GM23248 (cell line): ENCODE data around the gene LRRC37A3. TPM values are rescaled to one million over a fixed set of nuclear protein-coding genes. Genes with fewer than 3 reads are reported as not detected.

Source experiments
- DNase-seq: peaks from one replicate; pipeline ENCODE4 v3.0.0-alpha.2; 2015
- H2AFZ ChIP-seq: fragments of 200-600 bp; sonication (generic); 2 replicates; pipeline ENCODE4 v1.6.1; 2016; ENCODE audit warnings: antibody characterized with exemption
- H3F3A ChIP-seq: fragments of 200-600 bp; sonication (generic); 2 replicates; pipeline ENCODE4 v1.6.1; 2016; ENCODE audit warnings: mild to moderate bottlenecking, antibody characterized with exemption, mixed run types; ENCODE audit not compliant: insufficient read depth
- H3K27ac ChIP-seq: fragments of 200-600 bp; sonication (generic); 2 replicates; pipeline ENCODE4 v1.5.1; 2016; ENCODE audit warnings: mild to moderate bottlenecking
- H3K27me3 ChIP-seq: fragments of 200-600 bp; sonication (generic); replicated peaks from 2 replicates; pipeline ENCODE4 v1.6.1; 2016; ENCODE audit warnings: mild to moderate bottlenecking; ENCODE audit not compliant: insufficient read depth
- H3K36me3 ChIP-seq: fragments of 200-600 bp; sonication (generic); 2 replicates; pipeline ENCODE4 v1.6.1; 2016; ENCODE audit warnings: low read depth, mild to moderate bottlenecking
- H3K4me1 ChIP-seq: fragments of 200-600 bp; sonication (generic); 2 replicates; pipeline ENCODE4 v1.6.1; 2016; ENCODE audit warnings: mild to moderate bottlenecking; ENCODE audit not compliant: insufficient read depth
- H3K4me2 ChIP-seq: fragments of 200-600 bp; sonication (generic); one replicate; pipeline ENCODE4 v1.6.1; 2016; ENCODE audit warnings: mild to moderate bottlenecking; ENCODE audit not compliant: unreplicated experiment
- H3K4me3 ChIP-seq: fragments of 200-600 bp; sonication (generic); 2 replicates; pipeline ENCODE4 v1.5.1; 2016; ENCODE audit warnings: mild to moderate bottlenecking
- H3K79me2 ChIP-seq: fragments of 200-600 bp; sonication (generic); 2 replicates; pipeline ENCODE4 v1.6.1; 2016; ENCODE audit warnings: mild to moderate bottlenecking; ENCODE audit not compliant: insufficient read depth
- H3K9ac ChIP-seq: fragments of 200-600 bp; sonication (generic); 2 replicates; pipeline ENCODE4 v1.6.1; 2016; ENCODE audit warnings: mild to moderate bottlenecking
- H3K9me2 ChIP-seq: fragments of 200-600 bp; sonication (generic); 2 replicates; pipeline ENCODE4 v1.6.1; 2016; ENCODE audit warnings: mixed run types, mild to moderate bottlenecking, moderate library complexity; ENCODE audit not compliant: insufficient read depth
- H3K9me3 ChIP-seq: fragments of 200-600 bp; sonication (generic); one replicate; pipeline ENCODE4 v1.6.1; 2017; ENCODE audit warnings: low read depth
- H4K20me1 ChIP-seq: fragments of 200-600 bp; sonication (generic); 2 replicates; pipeline ENCODE4 v1.6.0; 2016; ENCODE audit not compliant: insufficient read depth
- EZH2 ChIP-seq: fragments of 200-600 bp; sonication (generic); IDR thresholded peaks from 2 replicates; pipeline ENCODE4 v1.6.1; 2018; ENCODE audit warnings: antibody characterized with exemption, mild to moderate bottlenecking; ENCODE audit not compliant: insufficient read depth, poor library complexity, severe bottlenecking
- EZH2phosphoT487 ChIP-seq: fragments of 200-600 bp; sonication (generic); IDR thresholded peaks from 2 replicates; pipeline ENCODE4 v1.6.1; 2018; ENCODE audit warnings: antibody characterized with exemption, moderate library complexity, mild to moderate bottlenecking, low read depth; ENCODE audit not compliant: insufficient read depth
- WGBS, 2 experiments: methylation state at CpG; one replicate each; pipeline ENCODE4 v1.1.6; 2015 to 2017; ENCODE audit warnings: low lambda C conversion rate in 2 of 2, low coverage in 1 of 2; ENCODE audit errors: missing lambda C conversion rate in 2 of 2; 5-methylcytosine and 5-hydroxymethylcytosine counted together
- in situ Hi-C: fragments of 300-500 bp; cut with MboI; formaldehyde crosslinking; loops from 2 replicates; pipeline ENCODE4 v1.15.0; 2020
- polyA plus RNA-seq: library from polyadenylated mRNA; unstranded; fragments of >200 nt; fragmentation: Nextera tagmentation; extraction: Ambion mirVana; gene quantifications from 2 replicates; pipeline ENCODE4 v1.2.1, GENCODE V29; 2016
- total RNA-seq: library from RNA; depleted of rRNA; stranded (reverse); fragments of >200 nt; shearing (Covaris generic); gene quantifications from 2 replicates; pipeline ENCODE4 v1.2.3, GENCODE V29; 2014

The LRRC37A3 gene
- total and polyA plus RNA-seq, 2 experiments from 2014 or later, result 3.1 to 5.7 TPM

DNA sequence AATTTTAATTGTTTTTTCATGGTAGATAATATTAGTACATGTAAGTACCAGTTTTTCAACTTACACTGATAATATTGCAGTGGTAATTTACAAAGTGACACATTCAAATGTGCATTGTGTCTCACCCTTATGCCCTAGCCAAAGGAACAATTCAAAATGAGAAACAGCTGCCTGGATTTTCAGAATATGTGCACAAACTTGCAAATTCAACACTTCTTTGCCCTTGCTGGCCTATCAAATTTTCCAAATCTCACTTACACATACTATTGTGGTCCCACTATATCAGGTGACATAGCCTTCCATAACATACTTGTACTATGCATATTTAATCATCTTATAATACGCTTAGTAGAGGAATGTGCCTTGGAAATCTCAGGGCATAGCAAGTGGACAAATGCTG is 32.6 kb upstream of the LRRC37A3 start:
- Histone ChIP-seq H3K79me2 (no peaks in the 10 kb centered on the region), H3K9ac (no peak overlapping the region), H3K4me2 (no peak overlapping the region), H3K27ac (no peak overlapping the region), H3F3A (no peaks in the 10 kb centered on the region), H3K4me3 (no peak overlapping the region), H3K9me3 (no peaks in the 10 kb centered on the region), H3K4me1 (no peaks in the 10 kb centered on the region), H2AFZ (no peak overlapping the region), H3K36me3 (no peaks in the 10 kb centered on the region), H3K9me2 (no peaks in the 10 kb centered on the region), H3K27me3 (peaks cover 25% of the 10 kb centered on the region; the same call in 1 of the 2 replicates), H4K20me1 (no peaks in the 10 kb centered on the region)
- in situ Hi-C loops, result loop anchor here (25.0 kb wide), 1 partner anchor 90 kb away; no protein-coding TSS in a partner anchor
- no peak for TF ChIP-seq EZH2
- no peak for TF ChIP-seq EZH2phosphoT487
- DNase-seq, result no peak
- WGBS, 2 experiments, result 56 to 59% methylated on average over 1 of the region's 1 CpG

DNA sequence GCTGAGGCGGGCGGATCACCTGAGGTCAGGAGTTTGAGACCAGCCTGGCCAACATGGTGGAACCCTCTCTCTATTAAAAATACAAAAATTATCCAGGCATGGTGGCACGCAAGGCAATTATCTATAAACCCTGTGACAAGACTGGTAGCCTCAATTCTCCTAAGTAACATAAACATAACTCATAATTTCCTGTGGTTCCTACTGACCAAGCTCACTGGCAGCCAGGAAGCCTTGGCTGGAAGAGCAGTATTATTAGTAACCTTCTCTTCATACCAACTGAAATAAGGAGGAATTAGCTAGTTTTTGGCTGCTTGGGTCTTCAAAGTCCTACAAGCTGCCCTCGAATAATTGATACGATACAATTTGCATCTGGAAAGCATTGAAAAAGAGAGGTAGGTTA is 31.6 kb upstream of the LRRC37A3 start:
- no peaks in the 10 kb centered on the region for H4K20me1 ChIP-seq
- peak; percentile 23 for DNase-seq
- H3K4me3 ChIP-seq, result no peak overlapping the region
- H3K4me1 ChIP-seq, result no peaks in the 10 kb centered on the region
- no peak overlapping the region for H3K4me2 ChIP-seq
- WGBS, 2 experiments, result 95 to 98% methylated on average over 5 of the region's 5 CpGs
- in situ Hi-C loops, result loop anchor here (25.0 kb wide), 1 partner anchor 89 kb away; no protein-coding TSS in a partner anchor
- H3K27me3 ChIP-seq, result peaks cover 24% of the 10 kb centered on the region; the same call in 1 of the 2 replicates
- H3K9me2 ChIP-seq, result no peaks in the 10 kb centered on the region
- H3K9me3 ChIP-seq, result no peaks in the 10 kb centered on the region
- no peak for TF ChIP-seq EZH2
- TF ChIP-seq EZH2phosphoT487, result no peak
- no peak overlapping the region for H3K27ac ChIP-seq
- no peaks in the 10 kb centered on the region for H3K36me3 ChIP-seq
- no peak overlapping the region for H3K9ac ChIP-seq
- H2AFZ ChIP-seq, result no peak overlapping the region
- no peaks in the 10 kb centered on the region for H3K79me2 ChIP-seq
- H3F3A ChIP-seq, result no peaks in the 10 kb centered on the region

DNA sequence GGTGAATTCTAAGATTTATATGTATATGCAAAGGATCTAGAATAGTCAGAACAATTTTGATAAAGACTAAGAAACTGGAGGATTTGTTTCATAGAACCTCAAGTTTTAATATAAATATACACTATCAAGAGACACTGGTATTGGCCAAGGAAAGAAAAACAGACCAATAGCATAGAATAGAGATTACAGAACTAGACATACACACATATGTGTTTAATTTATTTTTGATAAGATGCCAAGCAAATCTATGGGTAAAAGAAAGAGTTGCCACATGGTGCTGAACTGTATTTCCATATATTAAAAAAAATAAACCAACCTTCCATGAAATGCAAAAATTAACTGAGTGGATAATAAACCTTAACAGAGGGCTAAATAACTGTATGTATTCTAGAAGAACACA is 27.9 kb upstream of the LRRC37A3 start:
- Histone ChIP-seq H3K9ac (no peak overlapping the region), H2AFZ (no peak overlapping the region), H3K4me1 (no peaks in the 10 kb centered on the region), H3F3A (no peaks in the 10 kb centered on the region), H3K36me3 (no peaks in the 10 kb centered on the region), H3K9me2 (no peaks in the 10 kb centered on the region), H3K27me3 (peaks cover 22% of the 10 kb centered on the region; the same call in 1 of the 2 replicates), H3K4me3 (no peak overlapping the region), H3K27ac (no peak overlapping the region), H3K9me3 (no peaks in the 10 kb centered on the region), H3K79me2 (no peaks in the 10 kb centered on the region), H4K20me1 (no peaks in the 10 kb centered on the region), H3K4me2 (no peak overlapping the region)
- in situ Hi-C loops, result no loop called here
- no peak for DNase-seq
- TF ChIP-seq EZH2 (no peak), EZH2phosphoT487 (no peak)

- TF ChIP-seq EZH2phosphoT487, result no peak
- Histone ChIP-seq H3K4me2 (no peak overlapping the region), H3K9me2 (no peaks in the 10 kb centered on the region), H4K20me1 (no peaks in the 10 kb centered on the region), H2AFZ (no peak overlapping the region), H3K27me3 (peaks cover 21% of the 10 kb centered on the region; the same call in 1 of the 2 replicates), H3K79me2 (no peaks in the 10 kb centered on the region), H3K4me3 (no peak overlapping the region), H3K36me3 (no peaks in the 10 kb centered on the region), H3K9ac (no peak overlapping the region), H3K9me3 (no peaks in the 10 kb centered on the region), H3F3A (no peaks in the 10 kb centered on the region), H3K4me1 (no peaks in the 10 kb centered on the region), H3K27ac (no peak overlapping the region)
- WGBS, 2 experiments, result 81 to 86% methylated on average over 2 of the region's 2 CpGs
- DNase-seq, result no peak
- in situ Hi-C loops, result no loop called here
Observed at GRCh38 chr17:64941761-64942160, 22.5 kb upstream of the LRRC37A3 start.

GRCh38 chr17:64941045-64941444 is 21.8 kb upstream of the LRRC37A3 start:
- DNase-seq, result no peak
- Histone ChIP-seq H3K9me3 (no peaks in the 10 kb centered on the region), H3K9ac (no peak overlapping the region), H2AFZ (no peak overlapping the region), H3K27me3 (peaks cover 23% of the 10 kb centered on the region; the same call in 1 of the 2 replicates), H3K79me2 (no peaks in the 10 kb centered on the region), H3K9me2 (no peaks in the 10 kb centered on the region), H4K20me1 (no peaks in the 10 kb centered on the region), H3K4me1 (no peaks in the 10 kb centered on the region), H3K27ac (no peak overlapping the region), H3K4me2 (no peak overlapping the region), H3K4me3 (no peak overlapping the region), H3K36me3 (no peaks in the 10 kb centered on the region), H3F3A (no peaks in the 10 kb centered on the region)
- 47 to 59% methylated on average over 3 of the region's 3 CpGs for WGBS, 2 experiments
- TF ChIP-seq EZH2phosphoT487 (no peak), EZH2 (no peak)
- in situ Hi-C loops, result no loop called here
